Endothelial cell (in vitro differentiated cells): ENCODE measurements around the gene CCDC63. TPM values are rescaled to one million over a fixed set of nuclear protein-coding genes. Genes with fewer than 3 reads are reported as not detected.

ENCODE experiments used
- DNase-seq: peaks from one replicate; pipeline ENCODE4 v3.0.0; 2021; ENCODE audit warnings: low spot score
- H3K27ac Mint-ChIP-seq: one replicate; pipeline ENCODE4 v1.8.0; 2021; ENCODE audit warnings: mixed read lengths, inconsistent platforms; ENCODE audit not compliant: unreplicated experiment
- H3K27me3 Mint-ChIP-seq: one replicate; pipeline ENCODE4 v1.8.0; 2021; ENCODE audit warnings: mild to moderate bottlenecking, moderate library complexity, mixed read lengths, inconsistent platforms; ENCODE audit not compliant: unreplicated experiment
- H3K36me3 Mint-ChIP-seq: one replicate; pipeline ENCODE4 v1.8.0; 2021; ENCODE audit warnings: mild to moderate bottlenecking, low read depth, mixed read lengths, inconsistent platforms; ENCODE audit not compliant: unreplicated experiment
- H3K4me1 Mint-ChIP-seq: one replicate; pipeline ENCODE4 v1.8.0; 2021; ENCODE audit warnings: mild to moderate bottlenecking, mixed read lengths, inconsistent platforms; ENCODE audit not compliant: unreplicated experiment
- H3K4me3 Mint-ChIP-seq: one replicate; pipeline ENCODE4 v1.8.0; 2021; ENCODE audit warnings: mild to moderate bottlenecking, mixed read lengths, inconsistent platforms; ENCODE audit not compliant: unreplicated experiment
- H3K9me3 Mint-ChIP-seq: one replicate; pipeline ENCODE4 v1.8.0; 2021; ENCODE audit warnings: mixed read lengths, inconsistent platforms; ENCODE audit not compliant: unreplicated experiment
- CTCF ChIP-seq: fragments of 200-600 bp; sonication (generic); IDR thresholded peaks from one replicate; pipeline ENCODE4 v1.5.0; 2021; ENCODE audit warnings: antibody characterized with exemption; ENCODE audit not compliant: unreplicated experiment
- total RNA-seq: library from RNA; stranded (reverse); fragmentation: NEBNext Ultra II Directional; extraction: Animal tissue kit (Norgen Biotek cat#: 25700); gene quantifications from one replicate; pipeline ENCODE4 v1.2.1, GENCODE V29; 2021; ENCODE audit not compliant: unreplicated experiment

The CCDC63 gene
- total RNA-seq, 1 donor from 2014 or later = 0.36 TPM

- Mint-ChIP-seq H3K4me3 (no peak overlapping the region), H3K27ac (no peak overlapping the region), H3K27me3 (peaks cover 4% of the 10 kb centered on the region), H3K9me3 (no peaks in the 10 kb centered on the region), H3K4me1 (no peaks in the 10 kb centered on the region), H3K36me3 (no peaks in the 10 kb centered on the region)
- TF ChIP-seq CTCF = no peak
- no peak for DNase-seq
Observed at GRCh38 chr12:110896559-110896958, 49.8 kb downstream of the CCDC63 start.

- Mint-ChIP-seq H3K4me1 (no peaks in the 10 kb centered on the region), H3K27me3 (no peaks in the 10 kb centered on the region), H3K27ac (no peak overlapping the region), H3K36me3 (no peaks in the 10 kb centered on the region), H3K4me3 (no peak overlapping the region), H3K9me3 (no peaks in the 10 kb centered on the region)
- no peak for DNase-seq
- no peak for TF ChIP-seq CTCF
Observed at GRCh38 chr12:110901401-110901800, 54.6 kb downstream of the CCDC63 start.

GRCh38 chr12:110903511-110903910, 56.7 kb downstream of the CCDC63 start:
- no peaks in the 10 kb centered on the region for H3K9me3 Mint-ChIP-seq
- DNase-seq = no peak
- no peak overlapping the region for H3K27ac Mint-ChIP-seq
- H3K4me1 Mint-ChIP-seq = no peaks in the 10 kb centered on the region
- no peak for TF ChIP-seq CTCF
- H3K36me3 Mint-ChIP-seq = no peaks in the 10 kb centered on the region
- no peak overlapping the region for H3K4me3 Mint-ChIP-seq
- H3K27me3 Mint-ChIP-seq = peaks cover 2% of the 10 kb centered on the region

- H3K4me1 Mint-ChIP-seq = no peaks in the 10 kb centered on the region
- peaks cover 2% of the 10 kb centered on the region for H3K27me3 Mint-ChIP-seq
- no peak for DNase-seq
- no peak overlapping the region for H3K4me3 Mint-ChIP-seq
- H3K36me3 Mint-ChIP-seq = no peaks in the 10 kb centered on the region
- H3K27ac Mint-ChIP-seq = no peak overlapping the region
- H3K9me3 Mint-ChIP-seq = no peaks in the 10 kb centered on the region
- TF ChIP-seq CTCF = no peak
Observed at GRCh38 chr12:110906083-110906482, 59.3 kb downstream of the CCDC63 start.

GRCh38 chr12:110906516-110906915, 59.7 kb downstream of the CCDC63 start:
- H3K27ac Mint-ChIP-seq = no peak overlapping the region

More at GRCh38 chr12:110906516-110906915, 59.7 kb downstream of the CCDC63 start:
- peaks cover 2% of the 10 kb centered on the region for H3K27me3 Mint-ChIP-seq
- no peak for DNase-seq
- no peak for TF ChIP-seq CTCF
- H3K36me3 Mint-ChIP-seq = no peaks in the 10 kb centered on the region
- H3K4me3 Mint-ChIP-seq = no peak overlapping the region
- no peaks in the 10 kb centered on the region for H3K9me3 Mint-ChIP-seq
- H3K4me1 Mint-ChIP-seq = no peaks in the 10 kb centered on the region
